Colonic mucosa (tissue), 4 donors: ENCODE measurements around the gene MAP3K10. TPM values are rescaled to one million over a fixed set of nuclear protein-coding genes. Genes with fewer than 3 reads are reported as not detected.

Source experiments
- DNase-seq: peaks from one replicate; pipeline ENCODE4 v3.0.0-alpha.2; 2020
- H3K27ac ChIP-seq: fragments of 200-600 bp; one replicate; pipeline ENCODE4 v1.8.0; 2021
- H3K27me3 ChIP-seq: fragments of 200-600 bp; one replicate; pipeline ENCODE4 v1.8.0; 2021
- H3K36me3 ChIP-seq: fragments of 200-600 bp; one replicate; pipeline ENCODE4 v1.8.0; 2021
- H3K4me1 ChIP-seq: fragments of 200-600 bp; one replicate; pipeline ENCODE4 v1.8.0; 2021; ENCODE audit warnings: mild to moderate bottlenecking
- H3K4me3 ChIP-seq: fragments of 200-600 bp; one replicate; pipeline ENCODE4 v1.8.0; 2021
- H3K9ac ChIP-seq, 2 donors: one replicate each; pipeline ENCODE4 v1.7.0; 2013; ENCODE audit warnings: control low read depth in 2 of 2, low read depth in 2 of 2, low read length in 2 of 2
- H3K9me3 ChIP-seq: fragments of 200-600 bp; one replicate; pipeline ENCODE4 v1.8.0; 2021
- intact Hi-C: fragments of 100-400 bp; cut with DNase I; formaldehyde crosslinking; loops from one replicate; pipeline ENCODE4 v1.14.1; 2022
- total RNA-seq, 2 donors: library from RNA; stranded (reverse); fragmentation: NEBNext Ultra II Directional in 1 of 2; extraction: Animal tissue kit (Norgen Biotek cat#: 25700) in 1 of 2; gene quantifications; one replicate each; pipeline ENCODE4 v1.2.1, GENCODE V29; 2021
- TF ChIP-seq, protein P1 (sequence below): fragments of 200-600 bp; IDR thresholded peaks from one replicate; pipeline ENCODE4 v1.8.0; 2022; ENCODE audit warnings: antibody characterized with exemption, mild to moderate bottlenecking
- donor health status: healthy.
- donor health status: DM: no; HTN: no; CAD: no.
- donor health status: DM: no; HTN: no; CAD: no.

Gene MAP3K10
- total RNA-seq, 2 donors from 2014 or later: 9.1 to 10.9 TPM

- H3K27me3 ChIP-seq: no peaks in the 10 kb centered on the region
- intact Hi-C loops: no loop called here
These were observed 2.3 kb downstream of the MAP3K10 start for GRCh38 chr19:40193587-40193849.

GRCh38 chr19:40198272-40198990, 7.2 kb downstream of the MAP3K10 start:
- Histone ChIP-seq H3K36me3 (no peaks in the 10 kb centered on the region), H3K27ac (no peak overlapping the region), H3K9ac (no peak overlapping the region), H3K27me3 (no peaks in the 10 kb centered on the region), H3K4me1 (no peaks in the 10 kb centered on the region), H3K4me3 (no peak overlapping the region), H3K9me3 (no peaks in the 10 kb centered on the region)
- DNase-seq: no peak
- intact Hi-C loops: no loop called here
- TF ChIP-seq, protein P1, sequence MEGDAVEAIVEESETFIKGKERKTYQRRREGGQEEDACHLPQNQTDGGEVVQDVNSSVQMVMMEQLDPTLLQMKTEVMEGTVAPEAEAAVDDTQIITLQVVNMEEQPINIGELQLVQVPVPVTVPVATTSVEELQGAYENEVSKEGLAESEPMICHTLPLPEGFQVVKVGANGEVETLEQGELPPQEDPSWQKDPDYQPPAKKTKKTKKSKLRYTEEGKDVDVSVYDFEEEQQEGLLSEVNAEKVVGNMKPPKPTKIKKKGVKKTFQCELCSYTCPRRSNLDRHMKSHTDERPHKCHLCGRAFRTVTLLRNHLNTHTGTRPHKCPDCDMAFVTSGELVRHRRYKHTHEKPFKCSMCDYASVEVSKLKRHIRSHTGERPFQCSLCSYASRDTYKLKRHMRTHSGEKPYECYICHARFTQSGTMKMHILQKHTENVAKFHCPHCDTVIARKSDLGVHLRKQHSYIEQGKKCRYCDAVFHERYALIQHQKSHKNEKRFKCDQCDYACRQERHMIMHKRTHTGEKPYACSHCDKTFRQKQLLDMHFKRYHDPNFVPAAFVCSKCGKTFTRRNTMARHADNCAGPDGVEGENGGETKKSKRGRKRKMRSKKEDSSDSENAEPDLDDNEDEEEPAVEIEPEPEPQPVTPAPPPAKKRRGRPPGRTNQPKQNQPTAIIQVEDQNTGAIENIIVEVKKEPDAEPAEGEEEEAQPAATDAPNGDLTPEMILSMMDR: no peak

More at GRCh38 chr19:40193587-40193849, 2.3 kb downstream of the MAP3K10 start:
- no peaks in the 10 kb centered on the region for H3K36me3 ChIP-seq
- no peak overlapping the region for H3K27ac ChIP-seq
- no peak for DNase-seq
- H3K9me3 ChIP-seq: no peaks in the 10 kb centered on the region
- H3K4me3 ChIP-seq: no peak overlapping the region
- TF ChIP-seq, protein P1: no peak
- H3K4me1 ChIP-seq: peaks cover 4% of the 10 kb centered on the region
- H3K9ac ChIP-seq: no peak overlapping the region

- no peaks in the 10 kb centered on the region for H3K27me3 ChIP-seq
- no peak overlapping the region for H3K9ac ChIP-seq
- H3K36me3 ChIP-seq: no peaks in the 10 kb centered on the region
- H3K9me3 ChIP-seq: no peaks in the 10 kb centered on the region
- H3K4me3 ChIP-seq: no peak overlapping the region
- DNase-seq: no peak
- no peak overlapping the region for H3K27ac ChIP-seq
- TF ChIP-seq, protein P1: no peak
- intact Hi-C loops: no loop called here
- H3K4me1 ChIP-seq: no peaks in the 10 kb centered on the region
These were observed 9.3 kb downstream of the MAP3K10 start for GRCh38 chr19:40200341-40201099.

GRCh38 chr19:40204381-40204780, 13.2 kb downstream of the MAP3K10 start:
- Histone ChIP-seq H3K36me3 (no peaks in the 10 kb centered on the region), H3K27me3 (no peaks in the 10 kb centered on the region), H3K4me1 (no peaks in the 10 kb centered on the region), H3K9ac (no peak overlapping the region), H3K27ac (no peak overlapping the region), H3K4me3 (no peak overlapping the region), H3K9me3 (no peaks in the 10 kb centered on the region)
- intact Hi-C loops: no loop called here
- TF ChIP-seq, protein P1: no peak
- DNase-seq: no peak

DNA sequence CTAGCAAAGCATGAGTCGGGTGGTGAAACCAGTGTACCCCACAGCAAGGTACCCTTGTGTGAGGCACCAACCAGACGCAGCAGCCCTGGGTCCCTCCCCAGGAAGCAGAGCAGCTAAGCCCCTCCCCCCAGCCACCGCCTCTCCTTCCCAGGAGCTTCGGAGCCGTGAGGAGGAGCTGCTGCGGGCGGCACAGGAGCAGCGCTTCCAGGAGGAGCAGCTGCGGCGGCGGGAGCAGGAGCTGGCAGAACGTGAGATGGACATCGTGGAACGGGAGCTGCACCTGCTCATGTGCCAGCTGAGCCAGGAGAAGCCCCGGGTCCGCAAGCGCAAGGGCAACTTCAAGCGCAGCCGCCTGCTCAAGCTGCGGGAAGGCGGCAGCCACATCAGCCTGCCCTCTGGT, 14.5 kb downstream of the MAP3K10 start:
- Histone ChIP-seq H3K4me3 (no peak overlapping the region), H3K9me3 (no peaks in the 10 kb centered on the region), H3K36me3 (no peaks in the 10 kb centered on the region), H3K27ac (no peak overlapping the region), H3K27me3 (no peaks in the 10 kb centered on the region), H3K4me1 (no peaks in the 10 kb centered on the region), H3K9ac (no peak overlapping the region)
- intact Hi-C loops: no loop called here
- DNase-seq: no peak
- TF ChIP-seq, protein P1: no peak
